Cardiac muscle cell (in vitro differentiated cells and primary cell): ENCODE measurements around the gene CRIM1. TPM values are rescaled to one million over a fixed set of nuclear protein-coding genes. Genes with fewer than 3 reads are reported as not detected.

Experiments used
- DNase-seq, 2 donors: peaks; one replicate each; pipeline versions ENCODE4 v3.0.0 to v3.0.0-alpha.2; 2010 to 2017; ENCODE audit warnings: low read depth in 1 of 2, low spot score in 1 of 2
- H3K27ac ChIP-seq: fragments of 200-600 bp; sonication (generic); 2 replicates; pipeline ENCODE4 v1.5.1; 2016
- H3K27me3 ChIP-seq: fragments of 200-600 bp; sonication (generic); 2 replicates; pipeline ENCODE4 v1.6.0; 2016; ENCODE audit warnings: control low read depth
- H3K36me3 ChIP-seq: fragments of 200-600 bp; sonication (generic); 2 replicates; pipeline ENCODE4 v1.5.1; 2016; ENCODE audit warnings: control low read depth
- H3K4me1 ChIP-seq: fragments of 200-600 bp; sonication (generic); 2 replicates; pipeline ENCODE4 v1.8.1; 2017; ENCODE audit warnings: low read depth, mild to moderate bottlenecking, mixed run types
- H3K4me3 ChIP-seq: fragments of 200-600 bp; sonication (generic); 2 replicates; pipeline ENCODE4 v1.5.1; 2016; ENCODE audit warnings: mild to moderate bottlenecking
- H3K9me3 ChIP-seq: fragments of 200-600 bp; sonication (generic); 2 replicates; pipeline ENCODE4 v1.5.1; 2017; ENCODE audit warnings: low read depth, mild to moderate bottlenecking, control low read depth
- polyA plus RNA-seq: library from polyadenylated mRNA; unstranded; fragments of >200 nt; fragmentation: Nextera tagmentation; extraction: Ambion mirVana; gene quantifications from 2 replicates; pipeline ENCODE4 v1.2.1, GENCODE V29; 2016
- total RNA-seq: library from RNA; depleted of rRNA; stranded (reverse); fragments of >200 nt; gene quantifications from 2 replicates; pipeline ENCODE4 v1.2.3, GENCODE V29; 2016
- TF ChIP-seq, protein P1 (sequence below): IDR thresholded peaks from 2 replicates; pipeline ENCODE4 v1.5.1; 2012; ENCODE audit warnings: low read depth, mild to moderate bottlenecking, low read length

The CRIM1 gene
- total and polyA plus RNA-seq, 2 experiments from 2014 or later, result 2.4 to 5.4 TPM

DNA sequence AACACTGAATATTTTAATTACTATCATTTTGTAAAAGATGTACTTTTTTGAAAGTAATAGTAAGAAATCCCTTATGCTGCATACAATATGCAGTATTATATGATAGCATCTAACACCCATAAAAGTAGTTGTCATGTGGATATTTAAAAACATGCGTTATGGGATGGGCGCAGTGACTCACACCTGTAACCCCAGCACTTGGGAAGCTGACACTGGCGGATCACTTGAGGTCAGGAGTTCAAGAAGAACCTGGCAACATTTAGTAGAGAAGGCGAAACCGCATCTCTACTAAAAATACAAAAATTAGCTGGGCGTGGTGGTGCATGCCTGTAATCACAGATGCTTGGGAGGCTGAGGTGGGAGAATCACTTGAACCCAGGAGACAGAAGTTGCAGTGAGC lies 153.5 kb downstream of the CRIM1 start:
- TF ChIP-seq, protein P1, sequence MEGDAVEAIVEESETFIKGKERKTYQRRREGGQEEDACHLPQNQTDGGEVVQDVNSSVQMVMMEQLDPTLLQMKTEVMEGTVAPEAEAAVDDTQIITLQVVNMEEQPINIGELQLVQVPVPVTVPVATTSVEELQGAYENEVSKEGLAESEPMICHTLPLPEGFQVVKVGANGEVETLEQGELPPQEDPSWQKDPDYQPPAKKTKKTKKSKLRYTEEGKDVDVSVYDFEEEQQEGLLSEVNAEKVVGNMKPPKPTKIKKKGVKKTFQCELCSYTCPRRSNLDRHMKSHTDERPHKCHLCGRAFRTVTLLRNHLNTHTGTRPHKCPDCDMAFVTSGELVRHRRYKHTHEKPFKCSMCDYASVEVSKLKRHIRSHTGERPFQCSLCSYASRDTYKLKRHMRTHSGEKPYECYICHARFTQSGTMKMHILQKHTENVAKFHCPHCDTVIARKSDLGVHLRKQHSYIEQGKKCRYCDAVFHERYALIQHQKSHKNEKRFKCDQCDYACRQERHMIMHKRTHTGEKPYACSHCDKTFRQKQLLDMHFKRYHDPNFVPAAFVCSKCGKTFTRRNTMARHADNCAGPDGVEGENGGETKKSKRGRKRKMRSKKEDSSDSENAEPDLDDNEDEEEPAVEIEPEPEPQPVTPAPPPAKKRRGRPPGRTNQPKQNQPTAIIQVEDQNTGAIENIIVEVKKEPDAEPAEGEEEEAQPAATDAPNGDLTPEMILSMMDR, result no peak
- H3K27me3 ChIP-seq, result peaks cover 10% of the 10 kb centered on the region
- DNase-seq, result no peak
- peaks cover 7% of the 10 kb centered on the region for H3K4me1 ChIP-seq
- H3K4me3 ChIP-seq, result no peak overlapping the region
- no peaks in the 10 kb centered on the region for H3K9me3 ChIP-seq
- no peak overlapping the region for H3K27ac ChIP-seq
- H3K36me3 ChIP-seq, result no peaks in the 10 kb centered on the region

DNA sequence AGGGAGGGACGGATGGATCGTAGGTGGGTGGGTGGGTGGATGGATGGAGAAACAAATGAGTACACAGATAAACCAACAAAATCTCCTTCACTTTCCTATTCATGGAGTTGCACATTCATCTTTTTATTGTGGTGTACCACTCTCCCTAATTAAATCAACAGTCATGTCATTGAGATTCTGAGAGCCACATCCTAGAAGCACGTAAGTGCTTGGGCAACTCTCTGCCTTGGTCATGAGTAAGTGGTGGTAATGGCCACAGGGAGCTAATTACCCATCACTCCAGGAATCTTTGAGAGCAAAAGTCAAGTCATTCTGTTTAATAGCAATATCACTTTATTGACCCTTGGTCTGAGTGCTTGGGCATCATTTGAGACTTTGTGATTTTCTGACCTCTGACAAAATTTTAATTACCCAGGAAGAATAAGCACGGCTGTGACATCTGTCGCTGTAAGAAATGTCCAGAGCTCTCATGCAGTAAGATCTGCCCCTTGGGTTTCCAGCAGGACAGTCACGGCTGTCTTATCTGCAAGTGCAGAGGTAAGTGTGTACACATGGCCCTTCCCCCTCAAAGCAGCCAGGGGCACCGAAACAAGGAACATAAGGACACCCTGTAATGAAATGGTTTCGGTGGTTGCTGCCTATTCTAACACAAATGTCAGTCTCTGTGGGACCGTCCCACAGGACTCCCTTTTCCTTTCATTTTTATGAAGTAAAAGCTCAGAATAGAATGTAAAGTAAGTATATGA lies 156.5 kb downstream of the CRIM1 start:
- Histone ChIP-seq H3K9me3 (no peaks in the 10 kb centered on the region), H3K36me3 (no peaks in the 10 kb centered on the region), H3K27me3 (peaks cover 3% of the 10 kb centered on the region), H3K4me1 (peaks cover 7% of the 10 kb centered on the region), H3K4me3 (no peak overlapping the region), H3K27ac (no peak overlapping the region)
- TF ChIP-seq, protein P1, result no peak
- no peak for DNase-seq

DNA sequence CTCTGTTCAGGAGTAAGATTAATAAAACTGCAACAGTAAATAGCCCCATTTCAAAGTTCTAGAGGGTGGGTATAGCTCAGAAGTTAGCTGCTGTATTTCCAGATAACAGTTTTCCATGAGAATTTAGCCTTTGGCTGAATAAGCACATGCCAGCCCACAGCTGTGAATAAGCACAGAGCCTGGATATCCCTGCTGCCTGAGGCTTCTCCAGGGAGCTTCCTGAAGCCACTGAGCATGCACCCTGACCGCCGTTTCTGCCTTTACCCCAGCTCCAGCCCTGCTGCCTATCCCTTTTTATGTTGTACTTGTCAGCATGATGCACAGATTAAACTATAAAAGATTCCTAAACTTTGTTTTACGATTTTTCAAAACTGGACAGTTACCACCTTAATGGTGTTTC lies 157.1 kb downstream of the CRIM1 start:
- TF ChIP-seq, protein P1, result no peak
- peaks cover 3% of the 10 kb centered on the region for H3K27me3 ChIP-seq
- no peaks in the 10 kb centered on the region for H3K9me3 ChIP-seq
- H3K4me3 ChIP-seq, result no peak overlapping the region
- no peaks in the 10 kb centered on the region for H3K36me3 ChIP-seq
- H3K27ac ChIP-seq, result no peak overlapping the region
- DNase-seq, result peak in 1 of 2 donors; percentile 9
- peaks cover 7% of the 10 kb centered on the region for H3K4me1 ChIP-seq

DNA sequence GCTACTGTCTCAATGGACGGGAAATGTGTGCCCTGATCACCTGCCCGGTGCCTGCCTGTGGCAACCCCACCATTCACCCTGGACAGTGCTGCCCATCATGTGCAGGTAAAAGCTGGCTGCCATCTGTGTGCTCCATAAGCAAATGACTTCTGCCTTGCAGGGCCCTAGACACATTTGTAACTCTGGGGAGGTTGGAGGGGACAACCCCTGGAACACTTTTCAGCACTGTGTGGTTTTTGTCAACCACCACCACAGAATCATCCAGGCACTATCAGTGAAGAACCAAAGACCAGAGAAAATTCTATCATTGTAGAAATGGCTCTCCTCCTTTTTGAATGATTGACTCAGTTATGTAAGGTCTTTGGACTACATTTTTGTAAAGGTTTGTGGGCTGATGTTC lies 158.1 kb downstream of the CRIM1 start:
- H3K4me1 ChIP-seq, result peaks cover 7% of the 10 kb centered on the region
- H3K4me3 ChIP-seq, result no peak overlapping the region
- DNase-seq, result no peak
- TF ChIP-seq, protein P1, result no peak
- H3K27ac ChIP-seq, result no peak overlapping the region
- H3K27me3 ChIP-seq, result peaks cover 3% of the 10 kb centered on the region
- no peaks in the 10 kb centered on the region for H3K36me3 ChIP-seq
- H3K9me3 ChIP-seq, result no peaks in the 10 kb centered on the region

DNA sequence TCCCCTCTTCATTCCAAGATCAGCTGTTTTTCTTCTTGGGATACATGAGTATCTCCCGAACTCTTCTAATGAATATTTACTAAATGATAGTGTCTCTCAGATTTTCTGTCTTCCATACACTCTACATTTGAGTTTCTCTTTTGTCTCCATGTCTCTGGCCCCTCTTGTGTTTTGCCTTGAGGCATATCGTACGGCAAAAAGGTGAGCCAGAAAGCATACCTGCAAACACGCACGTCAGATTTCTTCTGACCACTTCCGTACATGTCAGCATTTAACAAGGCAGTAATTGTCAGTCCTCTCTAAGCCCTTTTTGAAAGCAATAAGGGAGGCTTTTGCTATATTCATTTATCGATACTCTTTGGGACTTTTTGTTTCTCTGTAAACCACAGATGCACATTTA lies 160.0 kb downstream of the CRIM1 start:
- no peak overlapping the region for H3K4me3 ChIP-seq
- H3K9me3 ChIP-seq, result no peaks in the 10 kb centered on the region
- TF ChIP-seq, protein P1, result no peak
- DNase-seq, result no peak
- H3K36me3 ChIP-seq, result no peaks in the 10 kb centered on the region
- H3K27me3 ChIP-seq, result peaks cover 3% of the 10 kb centered on the region
- H3K27ac ChIP-seq, result no peak overlapping the region
- peaks cover 9% of the 10 kb centered on the region for H3K4me1 ChIP-seq
